HepG2 (cell line): ENCODE results near the gene TMEM187. TPM values are rescaled to one million over a fixed set of nuclear protein-coding genes. Genes with fewer than 3 reads are reported as not detected.

Experiments
- DNMT3B ChIP-seq: conservative IDR thresholded peaks from 2 replicates; pipeline ENCODE4 v1.6.1; 2016; ENCODE audit warnings: missing biosample characterization, control low read depth
- FIP1L1 ChIP-seq: fragments of 200-400 bp; formaldehyde crosslinking; IDR thresholded peaks from 2 replicates; pipeline ENCODE4 v1.6.1; 2018; ENCODE audit warnings: low read depth, mild to moderate bottlenecking, low read length, moderate library complexity, borderline replicate concordance; ENCODE audit not compliant: insufficient read depth
- IKZF5 ChIP-seq: IDR thresholded peaks from 2 replicates; pipeline ENCODE4 v1.6.1; 2018; ENCODE audit warnings: missing genetic modification reagents, mild to moderate bottlenecking, missing compliant biosample characterization
- NR2C2 ChIP-seq: sonication (generic); formaldehyde crosslinking; IDR thresholded peaks from 2 replicates; pipeline ENCODE4 v1.4.0; 2020; ENCODE audit warnings: missing genetic modification reagents, mild to moderate bottlenecking, moderate library complexity, borderline replicate concordance
- PRDM4 ChIP-seq: sonication (generic); formaldehyde crosslinking; IDR thresholded peaks from 2 replicates; pipeline ENCODE4 v1.9.0; 2021; ENCODE audit warnings: missing genetic modification reagents, borderline replicate concordance
- THAP11 ChIP-seq: IDR thresholded peaks from 2 replicates; pipeline ENCODE4 v1.6.1; 2016; ENCODE audit warnings: missing biosample characterization, missing genetic modification reagents
- ZNF10 ChIP-seq: sonication (generic); formaldehyde crosslinking; IDR thresholded peaks from 2 replicates; pipeline ENCODE4 v1.4.0; 2020; ENCODE audit warnings: mild to moderate bottlenecking, low read depth, missing genetic modification reagents, borderline replicate concordance
- ZNF3 ChIP-seq: IDR thresholded peaks from 2 replicates; pipeline ENCODE4 v1.7.0; 2017; ENCODE audit warnings: inconsistent platforms
- ZNF772 ChIP-seq: sonication (generic); formaldehyde crosslinking; IDR thresholded peaks from 2 replicates; pipeline ENCODE4 v1.5.0; 2020; ENCODE audit warnings: mild to moderate bottlenecking, missing genetic modification reagents
- ZNF780A ChIP-seq: sonication (generic); formaldehyde crosslinking; IDR thresholded peaks from 2 replicates; pipeline ENCODE4 v1.8.0; 2022; ENCODE audit warnings: mild to moderate bottlenecking, missing genetic modification reagents, moderate library complexity
- ZNF816 ChIP-seq: sonication (generic); formaldehyde crosslinking; IDR thresholded peaks from 2 replicates; pipeline ENCODE4 v1.8.0; 2022; ENCODE audit warnings: missing genetic modification reagents, mild to moderate bottlenecking, borderline replicate concordance
- polyA plus RNA-seq, 8 experiments: library from polyadenylated mRNA; depleted of rRNA in 3 of 8; stranded (reverse) in 7 of 8; unstranded in 1 of 8; fragments of >200 nt; fragmentation: Illumina TruSeq in 4 of 8; extraction: Trizol in 4 of 8; gene quantifications; 2 replicates each; pipeline versions ENCODE4 v1.2.1 to v1.2.3, GENCODE V29; 2011 to 2016; ENCODE audit warnings: low read depth in 4 of 8, missing spikeins in 1 of 8, mixed read lengths in 1 of 8; ENCODE audit not compliant: insufficient read depth in 1 of 8
- total RNA-seq, 5 experiments: library from RNA; depleted of rRNA; stranded (reverse); fragments of >200 nt; fragmentation: Illumina TruSeq; extraction: Trizol; gene quantifications; 2 replicates each; pipeline ENCODE4 v1.2.3, GENCODE V29; 2016; ENCODE audit warnings: low read depth in 1 of 5
- TF ChIP-seq, protein P1 (sequence below): sonication (generic); formaldehyde crosslinking; IDR thresholded peaks from 2 replicates; pipeline ENCODE4 v1.9.0; 2021; ENCODE audit warnings: missing genetic modification reagents, borderline replicate concordance
- TF ChIP-seq, protein P2 (sequence below): sonication (generic); formaldehyde crosslinking; IDR thresholded peaks from 2 replicates; pipeline ENCODE4 v1.5.1; 2020; ENCODE audit warnings: missing genetic modification reagents, mild to moderate bottlenecking, borderline replicate concordance
- TF ChIP-seq, protein P3 (sequence below): sonication (generic); formaldehyde crosslinking; IDR thresholded peaks from 2 replicates; pipeline ENCODE4 v1.5.1; 2020; ENCODE audit warnings: mild to moderate bottlenecking, missing genetic modification reagents, borderline replicate concordance
- TF ChIP-seq, protein P4 (sequence below): sonication (generic); formaldehyde crosslinking; IDR thresholded peaks from 2 replicates; pipeline ENCODE4 v1.4.0; 2020; ENCODE audit warnings: mild to moderate bottlenecking, missing genetic modification reagents

Gene TMEM187
- total and polyA plus RNA-seq, 2 of the 13 experiments (the other 11 are each of a cell fraction or from before 2014, with no cell fraction given), result 2.2 to 6.2 TPM

DNA sequence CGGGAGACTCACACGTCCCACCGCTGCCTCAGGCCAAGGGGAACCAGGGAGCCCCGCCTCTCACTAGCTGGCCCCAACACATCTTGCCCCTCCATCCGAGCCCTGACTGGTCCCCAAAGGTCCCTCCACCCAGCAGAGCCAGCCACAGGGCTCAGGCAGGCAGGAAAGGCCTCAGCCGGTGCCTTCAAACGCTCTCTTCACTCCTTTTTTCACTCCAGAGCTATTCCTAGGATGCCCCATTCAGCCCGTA, 45.0 kb upstream of the TMEM187 start (continued):
- no peak for TF ChIP-seq PRDM4 (CRISPR knock-in tag)
- TF ChIP-seq NR2C2 (CRISPR knock-in tag), result no peak
- TF ChIP-seq, protein P1, sequence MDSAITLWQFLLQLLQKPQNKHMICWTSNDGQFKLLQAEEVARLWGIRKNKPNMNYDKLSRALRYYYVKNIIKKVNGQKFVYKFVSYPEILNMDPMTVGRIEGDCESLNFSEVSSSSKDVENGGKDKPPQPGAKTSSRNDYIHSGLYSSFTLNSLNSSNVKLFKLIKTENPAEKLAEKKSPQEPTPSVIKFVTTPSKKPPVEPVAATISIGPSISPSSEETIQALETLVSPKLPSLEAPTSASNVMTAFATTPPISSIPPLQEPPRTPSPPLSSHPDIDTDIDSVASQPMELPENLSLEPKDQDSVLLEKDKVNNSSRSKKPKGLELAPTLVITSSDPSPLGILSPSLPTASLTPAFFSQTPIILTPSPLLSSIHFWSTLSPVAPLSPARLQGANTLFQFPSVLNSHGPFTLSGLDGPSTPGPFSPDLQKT (CRISPR knock-in tag), result no peak
- TF ChIP-seq ZNF780A (CRISPR knock-in tag), result no peak
- no peak for TF ChIP-seq IKZF5
- TF ChIP-seq DNMT3B, result no peak
- TF ChIP-seq ZNF772, result no peak
- TF ChIP-seq, protein P2, sequence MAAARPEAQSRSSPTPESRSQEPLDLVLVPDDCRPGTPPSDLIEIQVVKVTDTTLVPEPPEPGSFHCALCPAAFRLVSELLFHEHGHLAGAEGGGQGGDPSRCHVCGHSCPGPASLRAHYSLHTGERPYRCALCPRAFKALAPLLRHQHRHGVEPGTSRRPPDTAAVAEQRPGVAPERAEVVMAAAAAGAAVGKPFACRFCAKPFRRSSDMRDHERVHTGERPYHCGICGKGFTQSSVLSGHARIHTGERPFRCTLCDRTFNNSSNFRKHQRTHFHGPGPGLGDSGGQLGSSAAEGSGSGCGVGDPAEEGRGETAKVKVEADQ (CRISPR knock-in tag), result no peak
- TF ChIP-seq, protein P3, sequence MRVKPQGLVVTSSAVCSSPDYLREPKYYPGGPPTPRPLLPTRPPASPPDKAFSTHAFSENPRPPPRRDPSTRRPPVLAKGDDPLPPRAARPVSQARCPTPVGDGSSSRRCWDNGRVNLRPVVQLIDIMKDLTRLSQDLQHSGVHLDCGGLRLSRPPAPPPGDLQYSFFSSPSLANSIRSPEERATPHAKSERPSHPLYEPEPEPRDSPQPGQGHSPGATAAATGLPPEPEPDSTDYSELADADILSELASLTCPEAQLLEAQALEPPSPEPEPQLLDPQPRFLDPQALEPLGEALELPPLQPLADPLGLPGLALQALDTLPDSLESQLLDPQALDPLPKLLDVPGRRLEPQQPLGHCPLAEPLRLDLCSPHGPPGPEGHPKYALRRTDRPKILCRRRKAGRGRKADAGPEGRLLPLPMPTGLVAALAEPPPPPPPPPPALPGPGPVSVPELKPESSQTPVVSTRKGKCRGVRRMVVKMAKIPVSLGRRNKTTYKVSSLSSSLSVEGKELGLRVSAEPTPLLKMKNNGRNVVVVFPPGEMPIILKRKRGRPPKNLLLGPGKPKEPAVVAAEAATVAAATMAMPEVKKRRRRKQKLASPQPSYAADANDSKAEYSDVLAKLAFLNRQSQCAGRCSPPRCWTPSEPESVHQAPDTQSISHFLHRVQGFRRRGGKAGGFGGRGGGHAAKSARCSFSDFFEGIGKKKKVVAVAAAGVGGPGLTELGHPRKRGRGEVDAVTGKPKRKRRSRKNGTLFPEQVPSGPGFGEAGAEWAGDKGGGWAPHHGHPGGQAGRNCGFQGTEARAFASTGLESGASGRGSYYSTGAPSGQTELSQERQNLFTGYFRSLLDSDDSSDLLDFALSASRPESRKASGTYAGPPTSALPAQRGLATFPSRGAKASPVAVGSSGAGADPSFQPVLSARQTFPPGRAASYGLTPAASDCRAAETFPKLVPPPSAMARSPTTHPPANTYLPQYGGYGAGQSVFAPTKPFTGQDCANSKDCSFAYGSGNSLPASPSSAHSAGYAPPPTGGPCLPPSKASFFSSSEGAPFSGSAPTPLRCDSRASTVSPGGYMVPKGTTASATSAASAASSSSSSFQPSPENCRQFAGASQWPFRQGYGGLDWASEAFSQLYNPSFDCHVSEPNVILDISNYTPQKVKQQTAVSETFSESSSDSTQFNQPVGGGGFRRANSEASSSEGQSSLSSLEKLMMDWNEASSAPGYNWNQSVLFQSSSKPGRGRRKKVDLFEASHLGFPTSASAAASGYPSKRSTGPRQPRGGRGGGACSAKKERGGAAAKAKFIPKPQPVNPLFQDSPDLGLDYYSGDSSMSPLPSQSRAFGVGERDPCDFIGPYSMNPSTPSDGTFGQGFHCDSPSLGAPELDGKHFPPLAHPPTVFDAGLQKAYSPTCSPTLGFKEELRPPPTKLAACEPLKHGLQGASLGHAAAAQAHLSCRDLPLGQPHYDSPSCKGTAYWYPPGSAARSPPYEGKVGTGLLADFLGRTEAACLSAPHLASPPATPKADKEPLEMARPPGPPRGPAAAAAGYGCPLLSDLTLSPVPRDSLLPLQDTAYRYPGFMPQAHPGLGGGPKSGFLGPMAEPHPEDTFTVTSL, result no peak
- TF ChIP-seq, protein P4, sequence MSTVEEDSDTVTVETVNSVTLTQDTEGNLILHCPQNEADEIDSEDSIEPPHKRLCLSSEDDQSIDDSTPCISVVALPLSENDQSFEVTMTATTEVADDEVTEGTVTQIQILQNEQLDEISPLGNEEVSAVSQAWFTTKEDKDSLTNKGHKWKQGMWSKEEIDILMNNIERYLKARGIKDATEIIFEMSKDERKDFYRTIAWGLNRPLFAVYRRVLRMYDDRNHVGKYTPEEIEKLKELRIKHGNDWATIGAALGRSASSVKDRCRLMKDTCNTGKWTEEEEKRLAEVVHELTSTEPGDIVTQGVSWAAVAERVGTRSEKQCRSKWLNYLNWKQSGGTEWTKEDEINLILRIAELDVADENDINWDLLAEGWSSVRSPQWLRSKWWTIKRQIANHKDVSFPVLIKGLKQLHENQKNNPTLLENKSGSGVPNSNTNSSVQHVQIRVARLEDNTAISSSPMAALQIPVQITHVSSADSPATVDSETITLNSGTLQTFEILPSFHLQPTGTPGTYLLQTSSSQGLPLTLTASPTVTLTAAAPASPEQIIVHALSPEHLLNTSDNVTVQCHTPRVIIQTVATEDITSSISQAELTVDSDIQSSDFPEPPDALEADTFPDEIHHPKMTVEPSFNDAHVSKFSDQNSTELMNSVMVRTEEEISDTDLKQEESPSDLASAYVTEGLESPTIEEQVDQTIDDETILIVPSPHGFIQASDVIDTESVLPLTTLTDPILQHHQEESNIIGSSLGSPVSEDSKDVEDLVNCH (CRISPR knock-in tag), result no peak
- no peak for TF ChIP-seq ZNF10 (CRISPR knock-in tag)
- no peak for TF ChIP-seq ZNF816 (CRISPR knock-in tag)
- no peak for TF ChIP-seq ZNF3 (CRISPR knock-in tag)
- TF ChIP-seq THAP11 (CRISPR knock-in tag), result no peak
- no peak for TF ChIP-seq FIP1L1
